Sigmoid colon (tissue), 7 donors: ENCODE measurements around the gene NUDT6. TPM values are rescaled to one million over a fixed set of nuclear protein-coding genes. Genes with fewer than 3 reads are reported as not detected.
"Not testable (repeated sequence)": the region's sequence is repeated elsewhere in the genome, so short reads cannot be mapped to it uniquely, and the experiment has no call there.

ENCODE experiments used
- DNase-seq: peaks from one replicate; pipeline ENCODE4 v3.0.0-alpha.2; 2019
- H3K27ac ChIP-seq, 4 donors: fragments of 200-600 bp; sonication (generic); one replicate each; pipeline ENCODE4 v1.5.1; 2016 to 2019; ENCODE audit warnings: mild to moderate bottlenecking in 1 of 4
- H3K27me3 ChIP-seq, 3 donors: fragments of 200-600 bp; sonication (generic); one replicate each; pipeline ENCODE4 v1.5.1; 2019; ENCODE audit warnings: mild to moderate bottlenecking in 1 of 3
- H3K36me3 ChIP-seq, 4 donors: fragments of 200-600 bp; sonication (generic); one replicate each; pipeline ENCODE4 v1.5.1; 2016 to 2019
- H3K4me1 ChIP-seq, 4 donors: fragments of 200-600 bp; sonication (generic); one replicate each; pipeline ENCODE4 v1.5.1; 2017 to 2019
- H3K4me3 ChIP-seq, 4 donors: fragments of 200-600 bp; sonication (generic); one replicate each; pipeline ENCODE4 v1.5.1; 2017 to 2019; ENCODE audit warnings: mild to moderate bottlenecking in 2 of 4, moderate library complexity in 1 of 4
- H3K9me3 ChIP-seq, 4 donors: fragments of 200-600 bp in 3 of 4; sonication (generic) in 3 of 4; one replicate each; pipeline versions ENCODE4 v1.5.1 to v1.6.1; 2013 to 2019
- CTCF ChIP-seq, 4 experiments: fragments of 450-650 bp in 3 of 4; fragments of 200-600 bp in 1 of 4; IDR thresholded peaks; one replicate each; pipeline ENCODE4 v1.5.1; 2016 to 2019; ENCODE audit warnings: antibody characterized with exemption in 4 of 4, mild to moderate bottlenecking in 3 of 4, moderate library complexity in 2 of 4
- EP300 ChIP-seq, 4 donors: sonication (generic); formaldehyde crosslinking; IDR thresholded peaks; one replicate each; pipeline ENCODE4 v1.6.1; 2017; ENCODE audit warnings: antibody characterized with exemption in 4 of 4
- POLR2A ChIP-seq, 2 donors: fragments of 450-650 bp; IDR thresholded peaks; one replicate each; pipeline ENCODE4 v1.6.1; 2016; ENCODE audit warnings: antibody characterized with exemption in 2 of 2, mild to moderate bottlenecking in 2 of 2, moderate library complexity in 2 of 2
- POLR2AphosphoS5 ChIP-seq, 4 donors: sonication (generic); formaldehyde crosslinking; IDR thresholded peaks; one replicate each; pipeline ENCODE4 v1.6.1; 2017; ENCODE audit warnings: antibody characterized with exemption in 4 of 4
- WGBS, 2 donors: extraction: QIAGEN DNeasy Blood & Tissue Kit; methylation state at CpG; one replicate each; pipeline ENCODE4 v1.1.7; 2013; 5-methylcytosine and 5-hydroxymethylcytosine counted together
- intact Hi-C: fragments of 100-400 bp; cut with DNase I; formaldehyde crosslinking; loops from one replicate; pipeline ENCODE4 v1.15.1; 2023
- polyA plus RNA-seq, 3 donors: library from polyadenylated mRNA; stranded (reverse); fragments of 200-250 nt; gene quantifications; one replicate each; pipeline ENCODE4 v1.2.3, GENCODE V29; 2013
- total RNA-seq, 4 donors: library from RNA; depleted of rRNA; stranded (reverse); fragments of >200 nt; gene quantifications; one replicate each; pipeline ENCODE4 v1.1.0, GENCODE V29; 2016
- donor health status: healthy with polysubstance abuse.
- donor health status: Bipolar disorder and iron deficiency.
- donor health status: healthy.

NUDT6 gene
- total and polyA plus RNA-seq, 7 donors = 5.0 to 10.4 (median 8.2) TPM

GRCh38 chr4:122953924-122954323 is 31.5 kb upstream of the NUDT6 start:
- Histone ChIP-seq H3K4me1 (peaks cover 0 to 21% (median 19%) of the 10 kb centered on the region in 4 donors), H3K4me3 (no peak overlapping the region), H3K9me3 (no peaks in the 10 kb centered on the region), H3K27me3 (no peaks in the 10 kb centered on the region), H3K36me3 (peaks cover 0 to 43% (median 11%) of the 10 kb centered on the region in 4 donors), H3K27ac (no peak overlapping the region)
- DNase-seq = no peak
- TF ChIP-seq POLR2A (IDR thresholded peaks at IDR 0.05) (no peak), POLR2AphosphoS5 (IDR thresholded peaks at IDR 0.05) (no peak), EP300 (IDR thresholded peaks at IDR 0.05) (no peak), CTCF (IDR thresholded peaks at IDR 0.05) (no peak)
- intact Hi-C loops = no loop called here
- 95 to 97% methylated on average over 3 of the region's 3 CpGs for WGBS, 2 donors

DNA sequence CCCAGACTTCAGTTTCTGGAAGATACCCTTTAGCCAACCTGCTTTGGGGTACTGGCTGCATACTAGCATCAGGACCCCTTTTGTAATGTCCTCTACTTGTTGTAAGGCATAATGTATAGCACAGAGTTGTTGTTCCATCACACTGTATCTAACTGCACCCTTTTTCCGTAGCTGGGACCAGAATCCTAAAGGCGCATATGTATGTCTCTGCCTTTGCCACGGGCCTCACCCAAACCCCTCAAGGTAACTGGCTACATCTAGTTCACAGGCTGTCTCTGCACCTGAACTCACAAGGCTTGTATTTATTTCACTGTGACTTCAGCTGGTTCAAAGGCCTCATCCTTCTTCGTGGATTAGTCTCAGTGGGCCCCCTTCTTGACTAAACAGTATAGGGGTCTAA is 29.6 kb upstream of the NUDT6 start:
- Histone ChIP-seq H3K27ac (no peak overlapping the region), H3K4me3 (no peak overlapping the region), H3K9me3 (no peaks in the 10 kb centered on the region), H3K27me3 (no peaks in the 10 kb centered on the region), H3K36me3 (peaks cover 6 to 62% (median 11%) of the 10 kb centered on the region in 4 donors), H3K4me1 (peaks cover 0 to 6% (median 4%) of the 10 kb centered on the region in 4 donors)
- intact Hi-C loops = no loop called here
- DNase-seq = no peak
- WGBS, 2 donors = 98 to 99% methylated on average over 4 of the region's 4 CpGs
- no peak for TF ChIP-seq CTCF (IDR thresholded peaks at IDR 0.05)
- TF ChIP-seq POLR2AphosphoS5 (IDR thresholded peaks at IDR 0.05) = no peak
- no peak for TF ChIP-seq EP300 (IDR thresholded peaks at IDR 0.05)
- TF ChIP-seq POLR2A (IDR thresholded peaks at IDR 0.05) = no peak

GRCh38 chr4:122948671-122949070 is 26.3 kb upstream of the NUDT6 start:
- Histone ChIP-seq H3K27me3 (no peaks in the 10 kb centered on the region), H3K27ac (no peak overlapping the region), H3K4me1 (no peaks in the 10 kb centered on the region), H3K36me3 (peaks cover 6 to 76% (median 11%) of the 10 kb centered on the region in 4 donors), H3K4me3 (no peak overlapping the region), H3K9me3 (no peaks in the 10 kb centered on the region)
- no peak for DNase-seq
- intact Hi-C loops = no loop called here
- TF ChIP-seq POLR2A (IDR thresholded peaks at IDR 0.05) (no peak), CTCF (IDR thresholded peaks at IDR 0.05) (no peak), POLR2AphosphoS5 (IDR thresholded peaks at IDR 0.05) (no peak), EP300 (IDR thresholded peaks at IDR 0.05) (no peak)
- WGBS, 2 donors = 95 to 97% methylated on average over 4 of the region's 4 CpGs

GRCh38 chr4:122946142-122946541 is 23.7 kb upstream of the NUDT6 start:
- peaks cover 6 to 54% (median 9%) of the 10 kb centered on the region in 4 donors for H3K36me3 ChIP-seq
- WGBS, 2 donors = 97 to 98% methylated on average over 1 of the region's 1 CpG
- no peaks in the 10 kb centered on the region for H3K9me3 ChIP-seq

DNA sequence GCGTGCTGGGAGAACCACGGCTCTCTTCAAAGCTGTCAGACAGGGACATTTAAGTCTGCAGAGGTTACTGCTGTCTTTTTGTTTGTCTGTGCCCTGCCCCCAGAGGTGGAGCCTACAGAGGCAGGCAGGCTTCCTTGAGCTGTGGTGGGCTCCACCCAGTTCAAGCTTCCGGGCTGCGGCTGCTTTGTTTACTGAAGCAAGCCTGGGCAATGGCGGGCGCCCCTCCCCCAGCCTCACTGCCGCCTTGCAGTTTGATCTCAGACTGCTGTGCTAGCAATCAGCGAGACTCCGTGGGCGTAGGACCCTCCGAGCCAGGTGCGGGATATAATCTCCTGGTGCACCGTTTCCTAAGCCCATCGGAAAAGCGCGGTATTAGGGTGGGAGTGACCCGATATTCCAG is 22.7 kb upstream of the NUDT6 start:
- whole genome bisulfite sequencing, 2 donors = 93 to 95% methylated on average over 15 of the region's 17 CpGs
- H3K36me3 ChIP-seq = peaks cover 0 to 45% (median 4%) of the 10 kb centered on the region in 4 donors

More at GRCh38 chr4:122946142-122946541, 23.7 kb upstream of the NUDT6 start:
- intact Hi-C loops = no loop called here
- DNase-seq = no peak
- Histone ChIP-seq H3K4me1 (no peaks in the 10 kb centered on the region), H3K27me3 (no peaks in the 10 kb centered on the region), H3K4me3 (no peak overlapping the region), H3K27ac (no peak overlapping the region)
- TF ChIP-seq POLR2A (IDR thresholded peaks at IDR 0.05) = no peak
- TF ChIP-seq POLR2AphosphoS5 (IDR thresholded peaks at IDR 0.05) = no peak

DNA sequence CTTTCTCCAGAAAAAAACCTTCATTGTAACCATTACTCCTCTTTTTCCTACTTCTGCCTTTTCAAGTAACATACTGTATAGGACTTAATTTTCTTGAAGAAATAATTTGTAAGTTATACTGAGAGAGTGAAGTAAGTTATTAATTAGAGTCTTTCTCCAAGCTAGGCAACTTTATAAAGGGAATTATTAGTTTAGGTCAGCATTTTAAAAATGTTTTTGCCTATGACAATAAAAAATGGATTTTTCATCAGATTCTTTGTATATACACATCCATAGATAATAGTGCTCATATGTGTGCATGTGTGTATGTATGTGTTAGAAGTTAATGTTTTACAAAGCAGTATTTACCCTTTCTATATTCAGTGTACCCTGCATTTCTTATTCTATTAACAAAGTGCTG is 10.4 kb upstream of the NUDT6 start:
- no peaks in the 10 kb centered on the region for H3K4me1 ChIP-seq
- H3K27me3 ChIP-seq = no peaks in the 10 kb centered on the region
- intact Hi-C loops = loop anchor here (5.0 kb wide), 2 partner anchors 175 to 330 kb away; no protein-coding TSS in a partner anchor
- H3K9me3 ChIP-seq = no peaks in the 10 kb centered on the region
- H3K36me3 ChIP-seq = peaks cover 0 to 89% (median 12%) of the 10 kb centered on the region in 4 donors
- no peak overlapping the region for H3K27ac ChIP-seq
- TF ChIP-seq EP300 (IDR thresholded peaks at IDR 0.05) (no peak), POLR2AphosphoS5 (IDR thresholded peaks at IDR 0.05) (no peak), CTCF (IDR thresholded peaks at IDR 0.05) (no peak), POLR2A (IDR thresholded peaks at IDR 0.05) (no peak)
- H3K4me3 ChIP-seq = no peak overlapping the region
- no peak for DNase-seq

More for the DNA sequence above, 22.7 kb upstream of the NUDT6 start:
- H3K27me3 ChIP-seq, H3K27ac ChIP-seq, H3K4me1 ChIP-seq, intact Hi-C loops, H3K4me3 ChIP-seq, DNase-seq, H3K9me3 ChIP-seq: not testable (repeated sequence)
